GM12878 (cell line): ENCODE data around the gene SLC8B1. TPM values are rescaled to one million over a fixed set of nuclear protein-coding genes. Genes with fewer than 3 reads are reported as not detected.

ENCODE experiments used
- ATAC-seq: fragments of 200-7000 bp; cut with Tn5 transposase; 3 replicates; pipeline ENCODE4 v1.9.1; 2020; ENCODE audit warnings: mild to moderate bottlenecking, moderate library complexity
- BruUV-seq: library from RNA; stranded (reverse); fragments of 400-500 nt; replicated peaks from 2 replicates; lab custom pipeline; 2021; lab: Mats Ljungman, UMichigan
- CTCF ChIA-PET: fragments of 300-600 bp; sonication (Branson Sonifier 250); formaldehyde crosslinking; extraction: SDS; loops from one replicate; lab custom pipeline; 2021; ENCODE audit warnings: inconsistent platforms; lab: Yijun Ruan, JAX
- POLR2A ChIA-PET: fragments of 350-600 bp; formaldehyde crosslinking; extraction: SDS; loops from one replicate; lab custom pipeline; 2021; ENCODE audit warnings: inconsistent platforms; lab: Charles Lee
- RAD21 ChIA-PET: fragments of 300-600 bp; sonication (Branson Sonifier 250); formaldehyde crosslinking; loops from one replicate; lab custom pipeline; 2023; ENCODE audit warnings: antibody characterized with exemption; ENCODE audit not compliant: unreplicated experiment; lab: Charles Lee
- SMC1A ChIA-PET: fragments of 300-600 bp; sonication (Branson Sonifier 250); formaldehyde crosslinking; loops from one replicate; lab custom pipeline; 2023; ENCODE audit not compliant: unreplicated experiment, uncharacterized antibody; lab: Charles Lee
- DNase-seq: peaks from one replicate; pipeline ENCODE4 v3.0.0-alpha.2; 2011; ENCODE audit warnings: low read depth, low spot score
- FAIRE-seq: peaks from 3 replicates; lab custom pipeline; 2011; peaks lifted over from hg19 to GRCh38; lab: Jason Lieb, UNC
- H2AFZ ChIP-seq: 2 replicates; pipeline ENCODE4 v1.6.0; 2011; ENCODE audit warnings: low read depth, low read length, control low read depth; ENCODE audit not compliant: control insufficient read depth
- H3K27ac ChIP-seq: 2 replicates; pipeline ENCODE4 v1.5.1; 2011; ENCODE audit warnings: control low read depth; ENCODE audit not compliant: control insufficient read depth, insufficient read depth
- H3K27me3 ChIP-seq, 2 experiments: replicated peaks in 1 of 2; 2 replicates each; pipeline versions ENCODE4 v1.6.0 to v1.6.1; 2011; ENCODE audit warnings: low read length in 1 of 2; ENCODE audit not compliant: control insufficient read depth in 2 of 2, insufficient read depth in 2 of 2
- H3K36me3 ChIP-seq, 2 experiments: 2 replicates each; pipeline ENCODE4 v1.5.1; 2011; ENCODE audit warnings: low read length in 1 of 2; ENCODE audit not compliant: control insufficient read depth in 2 of 2, insufficient read depth in 2 of 2
- H3K4me1 ChIP-seq: 2 replicates; pipeline ENCODE4 v1.6.1; 2011; ENCODE audit warnings: mild to moderate bottlenecking, low read length, moderate library complexity, mixed read lengths; ENCODE audit not compliant: control insufficient read depth, insufficient read depth
- H3K4me2 ChIP-seq: 2 replicates; pipeline ENCODE4 v1.6.0; 2011; ENCODE audit warnings: control low read depth; ENCODE audit not compliant: control insufficient read depth, insufficient read depth
- H3K4me3 ChIP-seq: fragments of 200-600 bp; sonication (generic); 2 replicates; pipeline ENCODE4 v1.5.1; 2016
- H3K79me2 ChIP-seq: 2 replicates; pipeline ENCODE4 v1.6.0; 2011; ENCODE audit warnings: low read length; ENCODE audit not compliant: control insufficient read depth, insufficient read depth
- H3K9ac ChIP-seq: 2 replicates; pipeline ENCODE4 v1.8.0; 2011; ENCODE audit warnings: low read length, control low read depth, mixed read lengths; ENCODE audit not compliant: control insufficient read depth, insufficient read depth
- H3K9me3 ChIP-seq: replicated peaks from 3 replicates; pipeline ENCODE4 v1.5.1; 2011; ENCODE audit warnings: mild to moderate bottlenecking, low read length; ENCODE audit not compliant: control insufficient read depth, insufficient read depth
- H4K20me1 ChIP-seq: 2 replicates; pipeline ENCODE4 v1.6.0; 2011; ENCODE audit not compliant: control insufficient read depth, insufficient read depth
- NBN ChIP-seq: fragments of 450-650 bp; IDR thresholded peaks from 2 replicates; pipeline ENCODE4 v1.6.1; 2016
- NFXL1 ChIP-seq: fragments of 450-650 bp; IDR thresholded peaks from 2 replicates; pipeline ENCODE4 v1.6.1; 2017; ENCODE audit warnings: antibody characterized with exemption, mild to moderate bottlenecking, borderline replicate concordance
- RUNX3 ChIP-seq: IDR thresholded peaks from 2 replicates; pipeline ENCODE4 v1.6.1; 2012; ENCODE audit warnings: low read length, inconsistent platforms
- SREBF1 ChIP-seq: IDR thresholded peaks from 2 replicates; pipeline ENCODE4 v1.6.1; 2012; ENCODE audit warnings: mild to moderate bottlenecking, low read length
- ZNF207 ChIP-seq: fragments of 450-650 bp; IDR thresholded peaks from 2 replicates; pipeline ENCODE4 v1.6.1; 2014; ENCODE audit warnings: antibody characterized with exemption, mild to moderate bottlenecking, borderline replicate concordance
- WGBS: methylation state at CpG from one replicate; pipeline ENCODE4 v1.1.6; 2016; ENCODE audit warnings: low lambda C conversion rate; ENCODE audit not compliant: insufficient replicate concordance, insufficient coverage; ENCODE audit errors: missing lambda C conversion rate; 5-methylcytosine and 5-hydroxymethylcytosine counted together
- in situ Hi-C: fragments of 300-500 bp; cut with MboI; formaldehyde crosslinking; loops from 9 replicates; pipeline ENCODE4 v1.14.3; 2018; ENCODE audit warnings: mixed read lengths
- intact Hi-C: fragments of 100-400 bp; cut with micrococcal nuclease; formaldehyde crosslinking; loops from one replicate; pipeline ENCODE4 v1.14.2; 2022; ENCODE audit not compliant: unreplicated experiment
- polyA plus RNA-seq, 11 experiments: library from polyadenylated mRNA; depleted of rRNA in 4 of 11; unstranded in 6 of 11; stranded (reverse) in 5 of 11; fragments of >200 nt; fragmentation: Nextera tagmentation in 4 of 11; fragmentation: Illumina TruSeq in 1 of 11; extraction: Ambion mirVana in 4 of 11; extraction: Trizol in 1 of 11; gene quantifications; 1 replicate in 1 of 11; 2 replicates in 10 of 11; pipeline versions ENCODE4 v1.2.1 to v1.2.3, GENCODE V29; 2011 to 2016; ENCODE audit warnings: inconsistent platforms in 2 of 11, missing spikeins in 2 of 11, low read depth in 1 of 11
- total RNA-seq, 4 experiments: library from RNA; depleted of rRNA in 3 of 4; stranded (reverse); fragments of >200 nt in 3 of 4; fragmentation: Illumina TruSeq in 1 of 4; extraction: Trizol in 1 of 4; gene quantifications; 2 replicates each; pipeline versions ENCODE4 v1.2.1 to v1.2.3, GENCODE V29; 2013 to 2021
- TF ChIP-seq, protein P1 (sequence below): IDR thresholded peaks from 2 replicates; pipeline ENCODE4 v1.6.1; 2011; ENCODE audit warnings: borderline replicate concordance, low read depth, mild to moderate bottlenecking, moderate library complexity, low read length; ENCODE audit not compliant: insufficient read depth, poor library complexity, severe bottlenecking
- TF ChIP-seq, protein P2 (sequence below): IDR thresholded peaks from 2 replicates; pipeline ENCODE4 v1.6.1; 2012; ENCODE audit warnings: low read depth, low read length, improper control_type of control experiment
- TF ChIP-seq, protein P3 (sequence below): fragments of 450-650 bp; formaldehyde crosslinking; IDR thresholded peaks from 2 replicates; pipeline ENCODE4 v1.4.0; 2020; ENCODE audit warnings: mild to moderate bottlenecking, moderate library complexity

Gene SLC8B1
- total and polyA plus RNA-seq, 10 of the 15 experiments (the other 5 are each of a cell fraction or from before 2014, with no cell fraction given), result 0.18 to 12.3 (median 6.8) TPM

DNA sequence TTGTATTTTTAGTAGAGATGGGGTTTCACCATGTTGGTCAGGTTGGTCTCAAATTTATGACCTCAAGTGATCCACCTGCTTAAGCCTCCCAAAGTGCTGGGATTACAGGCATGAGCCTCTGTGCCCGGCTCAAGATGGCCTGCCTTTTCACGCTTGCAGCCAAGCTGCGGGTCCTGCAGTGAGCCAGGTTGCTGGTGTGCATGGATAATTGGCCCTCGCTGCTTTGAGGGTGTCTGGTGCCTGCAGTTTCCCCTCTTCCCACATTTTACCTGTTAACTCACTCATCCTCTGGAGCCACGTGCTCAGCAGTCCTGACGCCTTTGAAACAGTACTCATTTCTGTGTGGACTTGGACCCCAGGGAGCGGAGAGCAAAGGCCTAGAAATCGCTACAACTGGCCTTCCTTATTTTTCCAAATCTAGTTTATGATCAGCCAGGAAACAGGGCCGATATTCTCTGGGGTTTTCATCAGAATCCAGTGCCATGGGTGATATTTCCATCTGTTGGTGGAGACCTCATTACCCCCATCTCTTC, 71.4 kb downstream of the SLC8B1 start:
- no peaks in the 10 kb centered on the region for H4K20me1 ChIP-seq
- peaks cover 5 to 15% of the 10 kb centered on the region in 2 experiments for H3K36me3 ChIP-seq
- H3K4me3 ChIP-seq, result no peak overlapping the region
- no peak overlapping the region for H3K4me2 ChIP-seq
- FAIRE-seq (no peak), ATAC-seq (no peak)
- CTCF ChIA-PET, result interaction anchor here (1.9 kb wide), 1 partner anchor 66 kb away, joined by 5 read pairs; no protein-coding TSS in a partner anchor
- H3K4me1 ChIP-seq, result peaks cover 15% of the 10 kb centered on the region
- TF ChIP-seq NBN (no peak), ZNF207 (no peak), NFXL1 (no peak)
- TF ChIP-seq, all 136 proteins: peak for 0
- ChIA-PET SMC1A (no interaction called here), POLR2A (no interaction called here), RAD21 (no interaction called here)
- in situ Hi-C loops (no loop called here), intact Hi-C loops (no loop called here)
- no peak overlapping the region for H3K27ac ChIP-seq
- no peaks in the 10 kb centered on the region for H3K27me3 ChIP-seq
- H3K9ac ChIP-seq, result no peak overlapping the region
- DNase-seq, result no peak
- no TSS peak for BruUV-seq
- H3K9me3 ChIP-seq, result no peaks in the 10 kb centered on the region
- H2AFZ ChIP-seq, result no peak overlapping the region
- 96% methylated on average over 9 of the region's 9 CpGs for WGBS
- H3K79me2 ChIP-seq, result no peaks in the 10 kb centered on the region

DNA sequence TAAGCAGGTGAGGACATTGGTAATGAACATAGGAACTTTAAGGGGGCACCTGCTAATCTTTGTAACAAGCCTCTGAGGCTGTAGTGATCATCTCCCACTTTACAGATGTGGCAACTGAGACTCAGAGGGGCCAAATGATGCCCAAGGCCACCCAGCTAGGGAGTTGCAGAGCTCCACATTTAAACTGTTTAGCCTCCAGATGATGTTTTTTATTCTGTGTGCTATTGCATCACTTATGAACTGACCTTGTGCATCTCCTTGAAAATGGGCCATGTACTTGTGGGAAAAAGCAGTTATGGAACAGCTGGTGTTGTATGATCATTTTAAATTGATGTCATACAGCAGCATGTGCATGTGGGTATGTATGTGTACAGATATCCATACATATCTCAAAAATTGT, 72.2 kb downstream of the SLC8B1 start:
- Histone ChIP-seq H3K9ac (no peak overlapping the region), H3K27me3 (no peaks in the 10 kb centered on the region), H3K9me3 (no peaks in the 10 kb centered on the region), H3K4me3 (no peak overlapping the region), H3K27ac (peak overlapping the region; percentile 49; the same call in 1 of the 2 replicates), H3K79me2 (no peaks in the 10 kb centered on the region), H3K4me1 (peaks cover 15% of the 10 kb centered on the region), H3K4me2 (no peak overlapping the region), H2AFZ (no peak overlapping the region), H3K36me3 (peaks cover 0 to 9% of the 10 kb centered on the region in 2 experiments; a peak in 3 of 4 replicates), H4K20me1 (no peaks in the 10 kb centered on the region)
- ChIA-PET POLR2A (no interaction called here), CTCF (interaction anchor here (1.6 to 1.9 kb wide), 2 partner anchors 30 to 65 kb away, joined by 3 to 5 read pairs; no protein-coding TSS in a partner anchor), SMC1A (no interaction called here), RAD21 (no interaction called here)
- DNase-seq (no peak), ATAC-seq (no peak), FAIRE-seq (no peak)
- TF ChIP-seq, protein P1, sequence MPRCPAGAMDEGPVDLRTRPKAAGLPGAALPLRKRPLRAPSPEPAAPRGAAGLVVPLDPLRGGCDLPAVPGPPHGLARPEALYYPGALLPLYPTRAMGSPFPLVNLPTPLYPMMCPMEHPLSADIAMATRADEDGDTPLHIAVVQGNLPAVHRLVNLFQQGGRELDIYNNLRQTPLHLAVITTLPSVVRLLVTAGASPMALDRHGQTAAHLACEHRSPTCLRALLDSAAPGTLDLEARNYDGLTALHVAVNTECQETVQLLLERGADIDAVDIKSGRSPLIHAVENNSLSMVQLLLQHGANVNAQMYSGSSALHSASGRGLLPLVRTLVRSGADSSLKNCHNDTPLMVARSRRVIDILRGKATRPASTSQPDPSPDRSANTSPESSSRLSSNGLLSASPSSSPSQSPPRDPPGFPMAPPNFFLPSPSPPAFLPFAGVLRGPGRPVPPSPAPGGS, result no peak
- TF ChIP-seq RUNX3, result no peak
- TF ChIP-seq, protein P2, sequence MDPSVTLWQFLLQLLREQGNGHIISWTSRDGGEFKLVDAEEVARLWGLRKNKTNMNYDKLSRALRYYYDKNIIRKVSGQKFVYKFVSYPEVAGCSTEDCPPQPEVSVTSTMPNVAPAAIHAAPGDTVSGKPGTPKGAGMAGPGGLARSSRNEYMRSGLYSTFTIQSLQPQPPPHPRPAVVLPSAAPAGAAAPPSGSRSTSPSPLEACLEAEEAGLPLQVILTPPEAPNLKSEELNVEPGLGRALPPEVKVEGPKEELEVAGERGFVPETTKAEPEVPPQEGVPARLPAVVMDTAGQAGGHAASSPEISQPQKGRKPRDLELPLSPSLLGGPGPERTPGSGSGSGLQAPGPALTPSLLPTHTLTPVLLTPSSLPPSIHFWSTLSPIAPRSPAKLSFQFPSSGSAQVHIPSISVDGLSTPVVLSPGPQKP, result no peak
- TF ChIP-seq, protein P3, sequence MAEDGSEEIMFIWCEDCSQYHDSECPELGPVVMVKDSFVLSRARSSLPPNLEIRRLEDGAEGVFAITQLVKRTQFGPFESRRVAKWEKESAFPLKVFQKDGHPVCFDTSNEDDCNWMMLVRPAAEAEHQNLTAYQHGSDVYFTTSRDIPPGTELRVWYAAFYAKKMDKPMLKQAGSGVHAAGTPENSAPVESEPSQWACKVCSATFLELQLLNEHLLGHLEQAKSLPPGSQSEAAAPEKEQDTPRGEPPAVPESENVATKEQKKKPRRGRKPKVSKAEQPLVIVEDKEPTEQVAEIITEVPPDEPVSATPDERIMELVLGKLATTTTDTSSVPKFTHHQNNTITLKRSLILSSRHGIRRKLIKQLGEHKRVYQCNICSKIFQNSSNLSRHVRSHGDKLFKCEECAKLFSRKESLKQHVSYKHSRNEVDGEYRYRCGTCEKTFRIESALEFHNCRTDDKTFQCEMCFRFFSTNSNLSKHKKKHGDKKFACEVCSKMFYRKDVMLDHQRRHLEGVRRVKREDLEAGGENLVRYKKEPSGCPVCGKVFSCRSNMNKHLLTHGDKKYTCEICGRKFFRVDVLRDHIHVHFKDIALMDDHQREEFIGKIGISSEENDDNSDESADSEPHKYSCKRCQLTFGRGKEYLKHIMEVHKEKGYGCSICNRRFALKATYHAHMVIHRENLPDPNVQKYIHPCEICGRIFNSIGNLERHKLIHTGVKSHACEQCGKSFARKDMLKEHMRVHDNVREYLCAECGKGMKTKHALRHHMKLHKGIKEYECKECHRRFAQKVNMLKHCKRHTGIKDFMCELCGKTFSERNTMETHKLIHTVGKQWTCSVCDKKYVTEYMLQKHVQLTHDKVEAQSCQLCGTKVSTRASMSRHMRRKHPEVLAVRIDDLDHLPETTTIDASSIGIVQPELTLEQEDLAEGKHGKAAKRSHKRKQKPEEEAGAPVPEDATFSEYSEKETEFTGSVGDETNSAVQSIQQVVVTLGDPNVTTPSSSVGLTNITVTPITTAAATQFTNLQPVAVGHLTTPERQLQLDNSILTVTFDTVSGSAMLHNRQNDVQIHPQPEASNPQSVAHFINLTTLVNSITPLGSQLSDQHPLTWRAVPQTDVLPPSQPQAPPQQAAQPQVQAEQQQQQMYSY, result no peak
- no peak for TF ChIP-seq SREBF1
- in situ Hi-C loops (no loop called here), intact Hi-C loops (no loop called here)
- BruUV-seq, result no TSS peak
